Activated CD4-positive, alpha-beta T cell treated with anti-CD3 and anti-CD28 coated beads for 48 hours (primary cell): ENCODE results near the gene LHFPL2.

Source experiments
- DNase-seq: peaks from one replicate; pipeline ENCODE4 v3.0.0-alpha.2; 2020

LHFPL2 gene

GRCh38 chr5:78562714-78563330 lies 85.8 kb downstream of the LHFPL2 start:
- no peak for DNase-seq

GRCh38 chr5:78562001-78562400 lies 86.6 kb downstream of the LHFPL2 start:
- no peak for DNase-seq

- DNase-seq = no peak
Measured at GRCh38 chr5:78561261-78561660, 87.3 kb downstream of the LHFPL2 start.

GRCh38 chr5:78560000-78560855 lies 88.3 kb downstream of the LHFPL2 start:
- no peak for DNase-seq

- no peak for DNase-seq
Measured at GRCh38 chr5:78557601-78558000, 91.0 kb downstream of the LHFPL2 start.

- DNase-seq = no peak
Measured at GRCh38 chr5:78555870-78556269, 92.7 kb downstream of the LHFPL2 start.

- DNase-seq = no peak
Measured at GRCh38 chr5:78554670-78555069, 93.9 kb downstream of the LHFPL2 start.

- DNase-seq = no peak
Measured at GRCh38 chr5:78553580-78554353, 94.8 kb downstream of the LHFPL2 start.

- DNase-seq = no peak
Measured at GRCh38 chr5:78552729-78553342, 95.7 kb downstream of the LHFPL2 start.

- DNase-seq = no peak
Measured at GRCh38 chr5:78550891-78551290, 97.7 kb downstream of the LHFPL2 start.

GRCh38 chr5:78549043-78549442 lies 99.5 kb downstream of the LHFPL2 start:
- DNase-seq = no peak

- no peak for DNase-seq
Measured at GRCh38 chr5:78547731-78548615, 100.6 kb downstream of the LHFPL2 start.

- no peak for DNase-seq
Measured at GRCh38 chr5:78547183-78547582, 101.4 kb downstream of the LHFPL2 start.

- DNase-seq = no peak
Measured at GRCh38 chr5:78546276-78546996, 102.1 kb downstream of the LHFPL2 start.

- no peak for DNase-seq
Measured at GRCh38 chr5:78545406-78545805, 103.2 kb downstream of the LHFPL2 start.

GRCh38 chr5:78544561-78545201 lies 103.9 kb downstream of the LHFPL2 start:
- DNase-seq = no peak

- DNase-seq = no peak
Measured at GRCh38 chr5:78543916-78544315, 104.7 kb downstream of the LHFPL2 start.

- no peak for DNase-seq
Measured at GRCh38 chr5:78543292-78543691, 105.3 kb downstream of the LHFPL2 start.

GRCh38 chr5:78542321-78542840 lies 106.2 kb downstream of the LHFPL2 start:
- no peak for DNase-seq

- DNase-seq = no peak
Measured at GRCh38 chr5:78541086-78541654, 107.4 kb downstream of the LHFPL2 start.
